Vagina (tissue), 2 donors: ENCODE results near the gene KCNG4.

Experiments
- POLR2A ChIP-seq, 2 donors: fragments of 450-650 bp; IDR thresholded peaks; one replicate each; pipeline ENCODE4 v1.6.1; 2017; ENCODE audit warnings: antibody characterized with exemption in 2 of 2, mild to moderate bottlenecking in 2 of 2, moderate library complexity in 2 of 2
- POLR2AphosphoS5 ChIP-seq, 2 donors: sonication (generic); formaldehyde crosslinking; IDR thresholded peaks; one replicate each; pipeline ENCODE4 v1.9.0; 2017; ENCODE audit warnings: antibody characterized with exemption in 2 of 2, mild to moderate bottlenecking in 2 of 2, low read depth in 1 of 2; ENCODE audit not compliant: insufficient read depth in 1 of 2
- TF ChIP-seq, protein P1 (sequence below), 3 experiments: fragments of 450-650 bp in 2 of 3; fragments of 200-600 bp in 1 of 3; sonication (generic) in 1 of 3; IDR thresholded peaks; one replicate each; pipeline ENCODE4 v1.5.1; 2017 to 2019; ENCODE audit warnings: antibody characterized with exemption in 3 of 3, mild to moderate bottlenecking in 2 of 3, moderate library complexity in 2 of 3

DNA sequence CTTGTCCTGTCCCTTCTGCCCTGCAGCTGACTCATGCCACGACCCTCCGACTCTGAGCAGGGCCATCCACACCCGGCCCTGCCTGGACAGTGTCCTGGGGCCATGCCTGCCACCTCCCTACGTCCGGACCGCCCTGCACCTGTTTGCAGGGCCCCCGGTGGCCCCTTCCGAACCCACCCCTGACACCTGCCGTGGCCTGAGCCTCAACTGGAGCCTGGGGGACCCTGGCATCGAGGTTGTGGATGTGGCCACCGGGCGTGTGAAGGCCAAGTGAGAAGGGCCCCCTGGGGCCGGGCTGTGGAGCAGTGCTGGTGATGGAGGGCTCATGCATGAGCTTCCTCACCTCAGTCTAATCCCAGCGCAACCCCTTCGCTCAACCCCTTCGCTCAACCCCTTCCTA, 43.7 kb downstream of the KCNG4 start:
- TF ChIP-seq, protein P1, sequence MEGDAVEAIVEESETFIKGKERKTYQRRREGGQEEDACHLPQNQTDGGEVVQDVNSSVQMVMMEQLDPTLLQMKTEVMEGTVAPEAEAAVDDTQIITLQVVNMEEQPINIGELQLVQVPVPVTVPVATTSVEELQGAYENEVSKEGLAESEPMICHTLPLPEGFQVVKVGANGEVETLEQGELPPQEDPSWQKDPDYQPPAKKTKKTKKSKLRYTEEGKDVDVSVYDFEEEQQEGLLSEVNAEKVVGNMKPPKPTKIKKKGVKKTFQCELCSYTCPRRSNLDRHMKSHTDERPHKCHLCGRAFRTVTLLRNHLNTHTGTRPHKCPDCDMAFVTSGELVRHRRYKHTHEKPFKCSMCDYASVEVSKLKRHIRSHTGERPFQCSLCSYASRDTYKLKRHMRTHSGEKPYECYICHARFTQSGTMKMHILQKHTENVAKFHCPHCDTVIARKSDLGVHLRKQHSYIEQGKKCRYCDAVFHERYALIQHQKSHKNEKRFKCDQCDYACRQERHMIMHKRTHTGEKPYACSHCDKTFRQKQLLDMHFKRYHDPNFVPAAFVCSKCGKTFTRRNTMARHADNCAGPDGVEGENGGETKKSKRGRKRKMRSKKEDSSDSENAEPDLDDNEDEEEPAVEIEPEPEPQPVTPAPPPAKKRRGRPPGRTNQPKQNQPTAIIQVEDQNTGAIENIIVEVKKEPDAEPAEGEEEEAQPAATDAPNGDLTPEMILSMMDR (IDR thresholded peaks at IDR 0.05): no peak
- TF ChIP-seq POLR2AphosphoS5 (IDR thresholded peaks at IDR 0.05; ENCODE audit: insufficient read depth in 1 of 2, low read depth in 1 of 2) (no peak), POLR2A (IDR thresholded peaks at IDR 0.05) (no peak)
